Lower lobe of right lung (tissue), 2 donors: ENCODE results near the gene BTNL2. TPM values are rescaled to one million over a fixed set of nuclear protein-coding genes. Genes with fewer than 3 reads are reported as not detected.

ENCODE experiments used
- ATAC-seq, 2 donors: fragments of 200-7000 bp; cut with Tn5 transposase; one replicate each; pipeline ENCODE4 v1.9.1; 2020 to 2022; ENCODE audit warnings: mild to moderate bottlenecking in 2 of 2, moderate library complexity in 2 of 2
- DNase-seq: peaks from one replicate; pipeline ENCODE4 v3.0.0-alpha.2; 2020
- H3K27ac ChIP-seq: fragments of 200-600 bp; one replicate; pipeline ENCODE4 v1.8.0; 2022
- H3K27me3 ChIP-seq: fragments of 200-600 bp; one replicate; pipeline ENCODE4 v1.8.0; 2022; ENCODE audit warnings: low read depth
- H3K36me3 ChIP-seq: fragments of 200-600 bp; one replicate; pipeline ENCODE4 v1.8.0; 2022; ENCODE audit warnings: mild to moderate bottlenecking
- H3K4me1 ChIP-seq: fragments of 200-600 bp; one replicate; pipeline ENCODE4 v1.8.0; 2022
- H3K4me3 ChIP-seq: fragments of 200-600 bp; one replicate; pipeline ENCODE4 v1.8.0; 2022; ENCODE audit warnings: mild to moderate bottlenecking
- H3K9me3 ChIP-seq: fragments of 200-600 bp; one replicate; pipeline ENCODE4 v1.8.0; 2022
- intact Hi-C: fragments of 100-400 bp; cut with DNase I; formaldehyde crosslinking; loops from one replicate; pipeline ENCODE4 v1.11.0; 2022
- total RNA-seq: library from RNA; stranded (reverse); fragmentation: NEBNext Ultra II Directional; extraction: Animal tissue kit (Norgen Biotek cat#: 25700); gene quantifications from one replicate; pipeline ENCODE4 v1.2.1, GENCODE V29; 2021
- TF ChIP-seq, protein P1 (sequence below): fragments of 200-600 bp; IDR thresholded peaks from one replicate; pipeline ENCODE4 v1.8.0; 2022; ENCODE audit warnings: antibody characterized with exemption, mild to moderate bottlenecking
- donor health status: DM: no; HTN: yes; CAD: no; lungs with severe emphysema.

The BTNL2 gene
- total RNA-seq, 1 donor from 2014 or later: not detected

GRCh38 chr6:32427218-32427617, 20.2 kb upstream of the BTNL2 start:
- intact Hi-C loops: no loop called here
- TF ChIP-seq, protein P1, sequence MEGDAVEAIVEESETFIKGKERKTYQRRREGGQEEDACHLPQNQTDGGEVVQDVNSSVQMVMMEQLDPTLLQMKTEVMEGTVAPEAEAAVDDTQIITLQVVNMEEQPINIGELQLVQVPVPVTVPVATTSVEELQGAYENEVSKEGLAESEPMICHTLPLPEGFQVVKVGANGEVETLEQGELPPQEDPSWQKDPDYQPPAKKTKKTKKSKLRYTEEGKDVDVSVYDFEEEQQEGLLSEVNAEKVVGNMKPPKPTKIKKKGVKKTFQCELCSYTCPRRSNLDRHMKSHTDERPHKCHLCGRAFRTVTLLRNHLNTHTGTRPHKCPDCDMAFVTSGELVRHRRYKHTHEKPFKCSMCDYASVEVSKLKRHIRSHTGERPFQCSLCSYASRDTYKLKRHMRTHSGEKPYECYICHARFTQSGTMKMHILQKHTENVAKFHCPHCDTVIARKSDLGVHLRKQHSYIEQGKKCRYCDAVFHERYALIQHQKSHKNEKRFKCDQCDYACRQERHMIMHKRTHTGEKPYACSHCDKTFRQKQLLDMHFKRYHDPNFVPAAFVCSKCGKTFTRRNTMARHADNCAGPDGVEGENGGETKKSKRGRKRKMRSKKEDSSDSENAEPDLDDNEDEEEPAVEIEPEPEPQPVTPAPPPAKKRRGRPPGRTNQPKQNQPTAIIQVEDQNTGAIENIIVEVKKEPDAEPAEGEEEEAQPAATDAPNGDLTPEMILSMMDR: no peak
- ATAC-seq: no peak

GRCh38 chr6:32426338-32426737, 19.4 kb upstream of the BTNL2 start:
- Histone ChIP-seq H3K36me3 (no peaks in the 10 kb centered on the region), H3K27ac (no peak overlapping the region), H3K27me3 (no peaks in the 10 kb centered on the region), H3K4me3 (no peak overlapping the region), H3K9me3 (no peaks in the 10 kb centered on the region), H3K4me1 (no peaks in the 10 kb centered on the region)
- no peak for DNase-seq
- intact Hi-C loops: no loop called here
- ATAC-seq: no peak
- TF ChIP-seq, protein P1: no peak

More at GRCh38 chr6:32427218-32427617, 20.2 kb upstream of the BTNL2 start:
- no peak overlapping the region for H3K27ac ChIP-seq
- no peaks in the 10 kb centered on the region for H3K4me1 ChIP-seq
- no peaks in the 10 kb centered on the region for H3K9me3 ChIP-seq
- H3K36me3 ChIP-seq: no peaks in the 10 kb centered on the region
- no peaks in the 10 kb centered on the region for H3K27me3 ChIP-seq
- H3K4me3 ChIP-seq: no peak overlapping the region
- DNase-seq: no peak

DNA sequence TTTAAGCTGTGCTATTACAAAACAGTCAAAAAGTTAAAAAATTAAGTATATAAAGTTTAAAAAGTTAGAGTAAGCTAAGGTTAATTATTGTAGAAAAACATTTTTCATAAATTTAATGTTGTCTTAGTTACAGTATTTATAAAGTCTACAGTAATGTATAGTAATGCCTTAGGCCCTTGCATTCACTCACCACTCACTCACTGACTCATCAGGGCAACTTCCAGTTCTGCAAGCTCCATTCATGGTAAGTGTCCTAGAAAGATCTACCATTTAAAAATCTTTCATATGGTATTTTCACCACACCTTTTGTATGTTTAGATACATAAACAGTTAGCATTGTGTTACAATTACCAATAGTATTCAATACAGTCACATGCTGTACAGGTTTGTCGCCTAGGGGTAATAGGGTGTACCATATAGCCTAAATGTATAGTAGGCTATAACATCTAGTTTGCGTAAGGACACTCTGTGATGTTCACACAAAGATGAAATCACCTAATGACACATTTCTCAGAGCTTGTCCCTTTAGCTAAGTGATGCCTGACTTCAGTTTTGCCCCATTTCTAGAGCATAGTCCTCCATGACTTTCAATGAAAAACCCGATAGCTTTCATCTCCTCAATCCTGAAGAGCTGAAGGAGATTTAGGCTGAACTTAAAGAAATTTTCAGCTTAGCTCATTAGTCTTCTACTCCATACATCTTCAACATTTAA, 17.8 kb upstream of the BTNL2 start:
- DNase-seq: no peak
- intact Hi-C loops: no loop called here
- Histone ChIP-seq H3K36me3 (no peaks in the 10 kb centered on the region), H3K4me3 (no peak overlapping the region), H3K4me1 (no peaks in the 10 kb centered on the region), H3K9me3 (no peaks in the 10 kb centered on the region), H3K27me3 (peaks cover 7% of the 10 kb centered on the region), H3K27ac (no peak overlapping the region)
- TF ChIP-seq, protein P1: no peak
- ATAC-seq: no peak

DNA sequence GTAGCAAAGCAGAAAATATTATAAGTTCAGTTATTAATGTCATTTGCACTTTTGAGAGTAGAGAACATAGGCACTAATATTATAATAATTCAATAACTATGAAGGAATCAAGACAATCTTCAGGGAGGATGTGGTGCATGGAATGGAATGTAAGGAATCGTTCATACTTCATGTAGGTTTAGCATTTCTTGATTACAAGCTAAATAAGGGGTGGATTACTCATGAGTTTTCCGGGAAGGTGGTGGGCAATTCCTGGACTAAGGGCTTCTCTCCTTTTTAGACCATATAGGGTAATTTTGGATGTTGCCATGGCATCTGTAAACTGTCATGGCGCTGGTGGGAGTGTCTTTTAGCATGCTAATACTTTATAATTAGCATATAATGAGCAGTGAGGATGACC, 9.1 kb upstream of the BTNL2 start:
- Histone ChIP-seq H3K27me3 (peaks cover 46% of the 10 kb centered on the region), H3K4me3 (no peak overlapping the region), H3K4me1 (peaks cover 5% of the 10 kb centered on the region), H3K9me3 (no peaks in the 10 kb centered on the region), H3K27ac (no peak overlapping the region), H3K36me3 (no peaks in the 10 kb centered on the region)
- intact Hi-C loops: loop anchor here (10.0 kb wide), 1 partner anchor 369 kb away; no protein-coding TSS in a partner anchor
- TF ChIP-seq, protein P1: no peak
- no peak for ATAC-seq
- DNase-seq: no peak

DNA sequence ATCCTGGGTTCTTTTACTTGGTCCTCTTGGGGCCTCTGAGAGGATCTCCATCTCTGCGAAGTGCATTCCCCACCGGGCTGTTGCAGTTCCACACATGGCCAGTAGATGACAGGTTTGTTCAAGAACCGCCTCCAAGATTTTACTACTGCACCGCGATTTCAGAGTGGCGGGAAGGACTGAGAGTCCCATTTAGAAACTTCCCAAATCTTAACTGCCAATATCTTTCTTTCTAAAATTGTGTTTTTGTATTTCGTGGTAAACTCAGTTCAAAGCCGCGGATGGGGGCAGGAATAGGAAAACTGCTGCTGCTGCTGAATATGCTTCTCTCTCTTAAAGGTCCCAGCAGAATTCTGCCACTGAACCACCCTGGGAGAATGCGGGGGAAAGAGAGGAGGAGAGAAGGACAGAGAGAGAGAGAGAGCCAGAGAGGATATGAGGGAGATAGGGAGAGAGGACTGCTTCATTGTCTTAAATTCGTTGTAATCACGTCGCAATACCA, 8.6 kb upstream of the BTNL2 start:
- Histone ChIP-seq H3K9me3 (no peaks in the 10 kb centered on the region), H3K27ac (no peak overlapping the region), H3K27me3 (peaks cover 46% of the 10 kb centered on the region), H3K4me1 (peaks cover 5% of the 10 kb centered on the region), H3K4me3 (no peak overlapping the region), H3K36me3 (no peaks in the 10 kb centered on the region)
- peak; percentile 78 for DNase-seq
- peak; percentile 81 to 89 for ATAC-seq
- TF ChIP-seq, protein P1: peak; percentile 99
- intact Hi-C loops: loop anchor here (10.0 kb wide), 1 partner anchor 369 kb away; no protein-coding TSS in a partner anchor
